ENCODE measurements around the gene KCNF1. TPM values are rescaled to one million over a fixed set of nuclear protein-coding genes. Genes with fewer than 3 reads are reported as not detected.
A peak's percentile ranks its signal among the peaks of the same experiment; 100 is the strongest.

The KCNF1 gene
- total RNA-seq, 2 experiments from 2014 or later: not detected

DNA sequence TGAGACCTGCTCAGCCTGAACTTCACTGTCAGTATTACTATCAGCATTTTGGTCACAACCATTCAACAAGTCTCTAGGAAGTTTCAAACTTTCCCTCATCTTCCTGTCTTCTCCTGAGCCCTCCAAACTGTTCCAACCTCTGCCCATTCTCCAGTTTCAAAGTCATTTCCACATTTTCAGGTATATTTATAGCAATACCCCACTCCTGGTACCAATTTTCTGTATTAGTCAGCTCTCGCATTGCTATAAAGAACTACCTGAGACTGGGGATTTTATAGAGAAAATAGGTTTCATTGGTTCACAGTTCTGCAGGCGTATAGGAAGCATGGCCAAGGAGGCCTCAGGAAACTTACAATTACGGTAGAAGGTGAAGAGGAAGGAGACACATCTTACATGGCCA is 27.3 kb downstream of the KCNF1 start:
- DNase-seq: no peak
- peaks cover 4% of the 10 kb centered on the region for H3K27me3 Mint-ChIP-seq
- H3K36me3 Mint-ChIP-seq: peaks cover 2% of the 10 kb centered on the region
- no peak for ATAC-seq (ENCODE audit: low read depth)
- H3K27ac Mint-ChIP-seq: no peak overlapping the region
- no peak overlapping the region for H3K4me3 Mint-ChIP-seq
- H3K4me1 Mint-ChIP-seq: no peaks in the 10 kb centered on the region
- POLR2A ChIA-PET: no interaction called here
- H3K9me3 Mint-ChIP-seq: peaks cover 9% of the 10 kb centered on the region

DNA sequence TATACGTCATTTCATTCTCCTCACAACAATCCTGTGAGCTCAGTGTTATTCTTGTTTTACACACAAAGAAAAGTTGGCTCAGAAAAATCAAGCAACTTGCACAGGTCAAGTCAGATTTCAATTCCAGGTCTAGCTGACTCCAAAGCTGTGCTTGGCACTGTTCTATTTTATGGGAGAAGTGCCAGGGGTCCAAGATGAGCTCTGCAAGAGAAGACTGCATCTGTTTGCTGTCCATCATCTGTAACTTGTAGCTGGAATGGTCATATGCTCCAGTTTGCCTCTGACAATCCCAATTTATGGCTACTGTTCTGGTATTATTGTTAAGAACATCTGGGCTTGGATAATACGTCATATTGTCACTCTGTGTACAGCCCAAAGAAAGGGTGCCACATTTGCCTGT is 28.9 kb downstream of the KCNF1 start:
- peaks cover 2% of the 10 kb centered on the region for H3K36me3 Mint-ChIP-seq
- ATAC-seq (ENCODE audit: low read depth) (no peak), DNase-seq (no peak)
- H3K27me3 Mint-ChIP-seq: peaks cover 11% of the 10 kb centered on the region
- no peaks in the 10 kb centered on the region for H3K4me1 Mint-ChIP-seq
- POLR2A ChIA-PET: no interaction called here
- no peak overlapping the region for H3K27ac Mint-ChIP-seq
- H3K9me3 Mint-ChIP-seq: peaks cover 9% of the 10 kb centered on the region
- H3K4me3 Mint-ChIP-seq: no peak overlapping the region

DNA sequence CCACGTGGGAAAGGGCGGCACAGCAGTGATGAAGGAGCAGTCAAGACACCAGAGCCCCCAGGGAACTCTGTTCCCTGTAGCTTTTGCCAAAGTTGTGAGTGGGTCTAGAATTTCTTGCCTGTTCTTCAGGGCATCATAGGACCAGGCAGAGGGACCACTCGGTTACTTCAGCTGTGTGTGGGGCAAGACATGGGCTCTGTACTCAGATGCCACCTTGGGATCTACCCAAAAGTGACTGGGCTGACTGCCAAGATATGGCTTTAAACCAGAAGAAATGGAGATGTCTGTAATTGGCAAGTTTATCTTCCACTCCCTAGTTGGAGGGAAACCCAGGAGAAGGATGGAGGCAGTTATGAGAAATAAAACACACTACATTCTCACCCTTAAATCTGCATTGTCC is 29.6 kb downstream of the KCNF1 start:
- Mint-ChIP-seq H3K9me3 (peaks cover 9% of the 10 kb centered on the region), H3K4me1 (no peaks in the 10 kb centered on the region), H3K4me3 (no peak overlapping the region), H3K27ac (no peak overlapping the region), H3K36me3 (peaks cover 2% of the 10 kb centered on the region), H3K27me3 (peaks cover 14% of the 10 kb centered on the region)
- no peak for DNase-seq
- POLR2A ChIA-PET: no interaction called here
- no peak for ATAC-seq (ENCODE audit: low read depth)

DNA sequence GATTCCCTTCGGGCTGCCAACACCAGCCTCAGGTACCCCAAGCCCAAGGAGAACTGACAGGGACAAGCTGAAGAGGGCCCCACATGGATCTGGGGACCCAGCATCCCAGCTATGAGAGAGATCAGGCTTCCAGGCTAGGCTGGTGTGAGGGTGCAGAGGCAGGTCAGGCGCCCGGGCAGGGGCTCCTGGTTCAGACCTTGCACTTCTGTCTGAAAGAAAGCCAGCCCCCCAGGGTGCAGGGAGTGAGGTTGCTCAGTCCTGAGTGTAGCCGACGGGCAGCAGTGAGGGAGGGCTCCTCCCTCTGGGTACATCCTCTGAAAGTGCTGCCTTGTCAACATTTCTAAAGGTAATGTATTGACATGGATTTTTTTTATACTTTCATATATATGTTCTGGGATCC is 33.1 kb downstream of the KCNF1 start:
- Mint-ChIP-seq H3K4me3 (no peak overlapping the region), H3K36me3 (no peaks in the 10 kb centered on the region), H3K27me3 (peaks cover 18% of the 10 kb centered on the region), H3K9me3 (peaks cover 3% of the 10 kb centered on the region), H3K27ac (no peak overlapping the region), H3K4me1 (no peaks in the 10 kb centered on the region)
- ATAC-seq (ENCODE audit: low read depth): no peak
- POLR2A ChIA-PET: no interaction called here
- DNase-seq: no peak

DNA sequence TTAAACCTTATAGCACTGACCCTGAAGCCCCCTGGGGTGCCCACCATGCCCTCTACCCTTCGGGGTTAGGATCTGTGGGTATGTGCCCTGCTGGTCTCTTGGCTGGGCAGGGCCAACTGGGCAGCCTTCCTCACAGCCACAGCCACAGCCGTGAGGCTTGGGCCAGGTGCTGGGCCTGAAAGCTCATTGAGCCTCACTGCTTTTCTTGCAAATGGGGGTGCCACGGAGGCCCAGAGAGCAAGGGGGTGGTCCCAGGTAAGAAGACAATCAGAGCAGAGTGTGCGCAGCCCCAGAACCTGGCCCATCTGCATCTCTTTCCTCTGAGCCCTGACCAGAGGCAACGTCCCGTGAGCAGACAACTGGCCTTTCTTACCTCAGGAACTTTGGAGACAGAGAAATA is 34.7 kb downstream of the KCNF1 start:
- peaks cover 21% of the 10 kb centered on the region for H3K27me3 Mint-ChIP-seq

DNA sequence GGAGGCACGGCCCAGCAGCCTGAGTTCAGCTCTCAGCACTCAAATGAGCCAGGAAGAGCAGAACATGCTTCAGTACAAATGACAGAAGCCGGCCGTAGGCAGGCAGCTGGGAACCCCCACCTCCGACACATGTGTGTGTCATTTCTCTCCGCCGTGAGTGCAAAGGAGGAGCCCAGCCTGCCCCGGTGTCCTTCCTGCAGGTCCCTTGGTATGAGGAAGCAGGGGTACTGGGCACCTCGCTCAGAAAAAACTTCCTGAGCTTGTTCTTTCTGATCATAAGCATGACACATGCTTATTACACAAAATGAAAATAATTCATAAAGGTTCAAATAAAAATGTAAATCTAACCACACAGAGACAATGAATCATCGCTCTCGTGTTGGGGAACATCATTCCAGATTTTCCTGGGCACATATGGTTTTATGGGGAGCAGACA is 35.3 kb downstream of the KCNF1 start:
- POLR2A ChIA-PET: no interaction called here
- Mint-ChIP-seq H3K9me3 (peaks cover 4% of the 10 kb centered on the region), H3K36me3 (no peaks in the 10 kb centered on the region), H3K27ac (no peak overlapping the region), H3K27me3 (peaks cover 21% of the 10 kb centered on the region), H3K4me1 (no peaks in the 10 kb centered on the region), H3K4me3 (no peak overlapping the region)
- no peak for ATAC-seq (ENCODE audit: low read depth)
- no peak for DNase-seq

More for the DNA sequence above, 34.7 kb downstream of the KCNF1 start:
- no peak for DNase-seq
- no peak overlapping the region for H3K4me3 Mint-ChIP-seq
- H3K9me3 Mint-ChIP-seq: peaks cover 4% of the 10 kb centered on the region
- no peak overlapping the region for H3K27ac Mint-ChIP-seq
- POLR2A ChIA-PET: no interaction called here
- ATAC-seq (ENCODE audit: low read depth): no peak
- no peaks in the 10 kb centered on the region for H3K36me3 Mint-ChIP-seq
- no peaks in the 10 kb centered on the region for H3K4me1 Mint-ChIP-seq

DNA sequence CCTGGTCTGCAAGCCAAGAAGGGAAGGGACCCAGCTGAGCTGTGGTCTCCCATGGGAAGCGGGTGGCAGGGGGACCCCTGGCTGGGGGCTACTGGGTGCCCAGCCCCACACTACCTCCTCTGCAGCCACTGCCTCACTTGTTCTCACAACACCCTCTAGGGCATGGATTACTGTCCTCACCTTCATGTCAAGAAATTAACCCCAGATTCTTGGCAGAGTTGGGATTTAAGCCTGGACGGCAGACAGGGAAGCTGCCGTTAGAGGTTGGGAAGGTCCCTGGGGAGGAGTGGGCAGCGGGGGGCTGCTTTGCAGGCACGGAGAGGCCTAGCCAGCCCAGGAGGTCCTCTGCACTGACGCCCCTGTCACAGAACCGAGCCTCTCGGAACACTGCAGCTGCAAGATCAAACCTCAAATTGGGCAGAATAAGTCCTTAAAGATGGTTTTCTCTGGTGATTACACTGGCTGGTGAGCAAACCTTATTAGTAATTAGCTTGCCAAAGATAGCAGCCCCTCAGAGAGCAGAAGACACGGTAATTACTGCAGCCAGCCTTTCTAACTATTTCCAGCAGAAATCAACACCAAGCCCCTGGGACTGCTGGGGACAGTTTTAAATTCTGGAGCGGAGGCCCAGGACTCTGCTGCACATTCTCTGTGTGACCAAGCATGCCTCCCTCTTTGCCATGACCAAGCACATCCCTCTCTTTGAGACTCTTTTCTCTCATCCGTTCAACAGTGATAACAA is 35.9 kb downstream of the KCNF1 start:
- H3K9me3 Mint-ChIP-seq: peaks cover 4% of the 10 kb centered on the region
- no peaks in the 10 kb centered on the region for H3K36me3 Mint-ChIP-seq
- ATAC-seq (ENCODE audit: low read depth): no peak
- DNase-seq: no peak
- POLR2A ChIA-PET: no interaction called here
- no peaks in the 10 kb centered on the region for H3K4me1 Mint-ChIP-seq
- H3K27ac Mint-ChIP-seq: no peak overlapping the region
- no peak overlapping the region for H3K4me3 Mint-ChIP-seq
- H3K27me3 Mint-ChIP-seq: peaks cover 21% of the 10 kb centered on the region

DNA sequence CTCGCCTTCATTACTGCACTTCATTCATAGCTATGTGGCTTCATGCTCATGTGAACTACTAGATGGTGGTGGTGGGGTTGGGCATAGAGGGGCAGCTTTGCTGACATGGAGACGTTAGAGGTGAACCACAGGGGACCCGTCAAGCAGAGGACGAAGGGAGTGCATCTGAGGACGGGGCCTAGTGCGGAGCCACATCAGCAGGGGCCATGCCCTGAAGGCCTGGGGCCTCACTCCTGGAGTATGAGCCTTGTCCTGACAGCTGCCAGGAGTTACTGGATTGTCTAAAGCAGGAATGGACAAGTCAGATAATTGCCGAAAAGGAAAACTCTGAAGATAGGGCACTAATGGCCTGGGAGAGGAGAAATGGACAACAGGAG is 36.4 kb downstream of the KCNF1 start:
- POLR2A ChIA-PET: no interaction called here
- DNase-seq (no peak), ATAC-seq (ENCODE audit: low read depth) (no peak)
- H3K4me3 Mint-ChIP-seq: no peak overlapping the region
- no peaks in the 10 kb centered on the region for H3K4me1 Mint-ChIP-seq
- H3K27me3 Mint-ChIP-seq: peaks cover 21% of the 10 kb centered on the region
- H3K27ac Mint-ChIP-seq: no peak overlapping the region
- H3K9me3 Mint-ChIP-seq: peaks cover 5% of the 10 kb centered on the region
- H3K36me3 Mint-ChIP-seq: peaks cover 2% of the 10 kb centered on the region

DNA sequence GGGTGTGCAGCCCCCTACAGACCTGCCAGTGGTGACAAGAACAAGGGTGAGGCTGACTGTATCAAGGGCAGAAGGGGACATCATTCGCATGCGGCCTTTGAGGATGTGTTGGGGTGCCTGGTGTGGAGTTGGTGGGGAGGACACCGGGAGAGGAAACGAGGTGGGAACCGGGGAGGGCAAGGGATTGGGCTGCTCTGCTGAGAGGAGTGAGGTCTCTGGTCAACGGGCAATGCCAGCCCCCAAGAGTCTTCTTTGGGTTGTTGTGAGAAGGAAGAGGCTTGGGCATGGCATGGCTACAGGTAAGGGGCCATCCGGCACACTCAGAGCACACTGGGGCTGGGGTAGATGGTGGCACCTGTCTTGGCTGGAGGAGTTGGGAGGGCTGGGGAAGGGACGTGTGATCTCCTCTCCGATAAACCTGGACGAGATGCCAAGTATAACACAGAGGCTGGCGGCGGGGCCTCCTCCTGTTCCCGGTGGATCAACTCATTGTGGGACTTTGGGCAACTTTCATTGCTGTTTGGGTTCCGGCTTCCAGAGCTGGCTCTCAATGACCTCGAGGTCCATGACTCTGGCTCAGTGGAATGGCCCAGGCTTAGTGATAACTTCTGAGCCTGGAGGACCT is 37.0 kb downstream of the KCNF1 start:
- Mint-ChIP-seq H3K36me3 (peaks cover 6% of the 10 kb centered on the region), H3K4me1 (peaks cover 2% of the 10 kb centered on the region), H3K4me3 (no peak overlapping the region), H3K27ac (no peak overlapping the region), H3K9me3 (peaks cover 9% of the 10 kb centered on the region), H3K27me3 (peaks cover 21% of the 10 kb centered on the region)
- DNase-seq: no peak
- no peak for ATAC-seq (ENCODE audit: low read depth)
- POLR2A ChIA-PET: no interaction called here

DNA sequence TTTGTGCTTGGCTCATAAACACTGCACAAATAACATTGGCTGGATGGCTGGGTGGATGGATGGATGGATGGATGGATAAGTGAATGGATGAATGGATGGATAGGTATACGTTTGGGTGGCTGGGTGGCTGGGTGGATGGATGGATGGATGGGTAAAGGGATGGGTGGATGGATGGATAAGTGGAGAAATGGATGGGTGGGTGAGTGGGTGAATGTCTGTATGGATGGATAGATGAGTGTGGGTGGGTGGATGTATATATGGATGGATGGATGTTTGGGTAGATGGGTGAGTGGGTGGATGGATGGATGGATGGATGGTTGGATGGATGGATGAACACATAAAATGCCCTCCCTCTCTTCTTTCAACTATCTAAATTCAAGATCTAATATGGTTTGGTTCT is 38.1 kb downstream of the KCNF1 start:
- Mint-ChIP-seq H3K9me3 (peaks cover 9% of the 10 kb centered on the region), H3K4me3 (no peak overlapping the region), H3K4me1 (peaks cover 2% of the 10 kb centered on the region), H3K27ac (no peak overlapping the region), H3K36me3 (peaks cover 6% of the 10 kb centered on the region), H3K27me3 (peaks cover 17% of the 10 kb centered on the region)
- ATAC-seq (ENCODE audit: low read depth) (no peak), DNase-seq (no peak)
- POLR2A ChIA-PET: no interaction called here

DNA sequence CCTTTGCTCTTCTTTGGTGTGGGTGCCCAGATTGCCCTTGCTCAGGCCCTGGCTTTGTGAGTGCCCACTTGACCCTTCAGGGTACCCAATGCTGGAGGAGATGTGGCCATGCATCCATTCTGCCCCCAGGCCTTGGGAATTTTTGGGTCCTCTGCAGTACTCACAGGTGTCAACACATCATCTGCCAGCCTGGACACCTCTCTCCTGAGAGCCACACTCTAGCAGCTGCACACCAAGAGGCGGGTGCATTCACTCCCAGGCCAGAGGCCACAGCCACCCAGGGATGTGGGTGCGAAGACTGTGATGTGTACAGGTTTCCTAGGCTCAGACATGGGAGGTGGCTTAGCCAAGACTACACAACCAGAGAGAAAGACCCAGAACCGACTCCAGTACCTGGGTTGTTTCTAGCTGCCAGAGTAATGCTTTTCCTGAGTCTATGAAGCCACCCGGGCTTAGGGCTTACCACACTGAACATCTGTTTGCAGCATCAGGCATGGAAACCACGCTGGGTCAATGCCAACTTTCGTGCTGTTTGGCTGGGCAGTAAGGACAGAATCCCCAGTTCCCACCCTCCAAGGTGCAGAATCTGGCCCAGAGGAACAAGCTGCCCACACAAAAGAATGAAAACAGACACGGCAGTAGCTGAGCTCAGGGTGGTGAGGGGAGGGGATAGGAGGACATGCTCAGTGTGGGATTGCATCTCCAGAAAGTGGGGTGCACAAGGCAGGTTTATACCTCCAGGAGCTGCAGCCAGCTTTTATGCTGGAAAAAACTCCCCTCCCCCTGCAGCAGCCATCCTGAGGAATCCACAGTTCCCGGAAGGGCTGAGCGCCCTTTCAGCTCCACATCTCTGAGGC is 40.1 kb downstream of the KCNF1 start:
- H3K27me3 Mint-ChIP-seq: peaks cover 18% of the 10 kb centered on the region
- POLR2A ChIA-PET: interaction anchor here (0.7 kb wide), 1 partner anchor 25 kb away, joined by 3 read pairs; no protein-coding TSS in a partner anchor
- H3K36me3 Mint-ChIP-seq: peaks cover 6% of the 10 kb centered on the region
- no peak for ATAC-seq (ENCODE audit: low read depth)
- peaks cover 2% of the 10 kb centered on the region for H3K4me1 Mint-ChIP-seq
- H3K27ac Mint-ChIP-seq: no peak overlapping the region
- DNase-seq: no peak
- peaks cover 11% of the 10 kb centered on the region for H3K9me3 Mint-ChIP-seq
- no peak overlapping the region for H3K4me3 Mint-ChIP-seq

DNA sequence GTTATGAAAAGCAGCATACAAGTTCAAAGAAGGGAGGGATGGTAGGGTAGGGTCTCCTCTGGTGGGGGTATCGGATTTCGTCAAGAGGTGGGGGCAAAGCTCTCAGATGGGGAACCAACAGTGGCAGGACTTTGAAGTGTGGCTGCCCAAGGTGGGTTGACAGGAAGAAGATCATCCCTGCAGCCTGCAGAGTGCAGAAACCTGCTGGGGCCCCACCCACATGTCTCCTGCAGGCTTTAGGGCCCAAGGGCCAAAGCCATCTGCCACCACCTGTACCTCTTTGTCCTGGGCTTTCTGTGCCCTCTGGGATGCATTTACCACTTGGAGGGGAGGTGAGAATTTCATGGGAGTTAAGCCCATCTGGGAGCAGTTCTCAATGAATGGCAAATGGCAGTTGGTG is 42.7 kb downstream of the KCNF1 start:
- Mint-ChIP-seq H3K9me3 (peaks cover 11% of the 10 kb centered on the region), H3K4me3 (no peak overlapping the region), H3K36me3 (peaks cover 6% of the 10 kb centered on the region), H3K4me1 (peaks cover 2% of the 10 kb centered on the region), H3K27me3 (peaks cover 34% of the 10 kb centered on the region), H3K27ac (peak overlapping the region; percentile 54)
- DNase-seq (no peak), ATAC-seq (ENCODE audit: low read depth) (no peak)
- POLR2A ChIA-PET: no interaction called here

DNA sequence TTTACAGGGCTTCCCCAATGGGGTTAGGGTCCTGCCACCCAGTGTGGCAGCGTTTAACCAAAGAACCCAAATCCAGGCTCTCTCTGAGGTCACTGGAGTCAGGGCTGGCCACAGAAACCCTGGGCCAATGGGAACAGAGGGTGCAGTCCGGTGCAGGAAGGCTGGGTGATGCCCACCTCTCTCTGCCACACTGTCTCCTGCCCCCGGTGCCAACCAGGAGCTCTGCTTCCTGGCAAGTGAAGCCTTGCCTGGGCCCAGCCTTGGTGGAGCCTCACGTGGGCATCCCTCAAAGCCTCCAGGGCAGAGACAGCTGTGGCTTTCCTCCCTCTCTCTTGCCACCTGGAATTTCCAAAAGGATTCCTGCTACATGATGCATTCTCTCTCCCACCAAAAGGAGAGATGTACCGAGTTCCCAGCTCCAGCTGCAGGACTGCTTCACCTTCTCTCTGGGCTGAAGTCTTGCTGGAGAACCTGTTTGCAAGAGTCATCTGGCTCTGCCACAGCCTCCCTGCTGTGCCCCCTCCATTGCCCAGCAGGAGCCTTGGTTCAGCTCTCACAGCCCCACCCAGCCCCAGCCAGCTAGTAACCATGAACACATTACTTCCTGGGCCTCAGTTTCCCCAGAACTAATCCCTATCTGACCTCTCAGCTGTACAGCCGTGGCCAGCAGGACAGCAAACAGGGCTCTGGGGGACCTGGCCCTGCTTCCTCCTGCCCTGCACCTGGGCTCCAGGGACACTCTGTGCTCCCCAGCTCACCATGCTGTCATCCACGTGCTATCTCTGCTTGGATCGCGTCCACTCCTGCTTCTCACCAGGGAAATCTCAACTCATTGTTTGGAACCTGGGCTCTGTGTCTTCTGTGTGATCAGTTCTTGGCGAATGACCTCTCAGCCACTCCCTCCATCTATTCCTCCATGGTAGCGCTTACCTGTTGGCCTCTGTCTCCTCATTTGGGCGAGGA is 43.4 kb downstream of the KCNF1 start:
- peaks cover 6% of the 10 kb centered on the region for H3K36me3 Mint-ChIP-seq
- no peak for DNase-seq
- H3K27ac Mint-ChIP-seq: peak overlapping the region; percentile 57
- H3K4me1 Mint-ChIP-seq: peaks cover 2% of the 10 kb centered on the region
- POLR2A ChIA-PET: no interaction called here
- H3K9me3 Mint-ChIP-seq: peaks cover 8% of the 10 kb centered on the region
- H3K4me3 Mint-ChIP-seq: peak overlapping the region; percentile 5
- no peak for ATAC-seq (ENCODE audit: low read depth)
- H3K27me3 Mint-ChIP-seq: peaks cover 33% of the 10 kb centered on the region

Data from activated naive CD8-positive, alpha-beta T cell treated with anti-CD3 and anti-CD28 coated beads, Interleukin-2, amount 10 ng/mL, durations not matched to agents 7 days and 5 days (primary cell).